Fibroblast of skin of back (primary cell): Measurements from ENCODE around the gene TBCA.

Experiments
- DNase-seq: peaks from one replicate; pipeline ENCODE4 v3.0.0-alpha.2; 2013

TBCA gene

DNA sequence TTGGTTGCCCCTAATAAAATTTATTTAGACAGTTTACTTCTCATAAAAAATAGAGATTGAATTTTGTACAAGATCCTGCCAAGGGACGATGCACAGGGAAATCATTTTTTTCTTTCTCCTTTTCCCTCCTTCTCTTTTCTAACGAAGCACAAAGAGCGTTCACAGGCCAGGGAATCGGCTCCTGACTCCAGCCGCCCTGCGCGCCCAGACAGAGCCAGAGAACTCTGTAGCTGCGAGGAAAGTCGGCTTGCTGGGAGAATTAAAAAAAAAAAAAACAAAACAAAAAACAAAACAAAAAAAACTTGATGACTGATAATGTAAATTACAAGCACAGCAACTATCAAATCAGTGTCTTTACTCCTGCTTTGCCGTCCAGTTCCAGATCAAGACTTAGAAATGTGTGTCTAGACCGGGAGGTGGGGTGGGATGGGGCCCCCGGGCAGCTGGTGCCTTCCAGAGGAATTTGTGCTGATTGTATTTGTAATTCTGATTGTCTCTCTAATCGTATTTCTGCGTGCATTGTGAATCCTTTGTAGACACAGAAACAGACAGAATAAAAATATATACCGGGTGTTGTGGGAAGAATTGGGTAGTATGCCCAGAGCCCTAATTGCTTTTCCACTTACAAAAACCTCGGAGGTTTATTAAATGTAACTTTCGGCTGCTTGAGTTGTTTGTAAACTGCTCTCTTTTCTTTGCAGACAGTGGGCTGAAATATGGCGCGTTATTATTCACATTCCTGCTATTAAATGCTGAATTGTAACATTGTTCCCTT, 134.0 kb downstream of the TBCA start:
- no peak for DNase-seq

DNA sequence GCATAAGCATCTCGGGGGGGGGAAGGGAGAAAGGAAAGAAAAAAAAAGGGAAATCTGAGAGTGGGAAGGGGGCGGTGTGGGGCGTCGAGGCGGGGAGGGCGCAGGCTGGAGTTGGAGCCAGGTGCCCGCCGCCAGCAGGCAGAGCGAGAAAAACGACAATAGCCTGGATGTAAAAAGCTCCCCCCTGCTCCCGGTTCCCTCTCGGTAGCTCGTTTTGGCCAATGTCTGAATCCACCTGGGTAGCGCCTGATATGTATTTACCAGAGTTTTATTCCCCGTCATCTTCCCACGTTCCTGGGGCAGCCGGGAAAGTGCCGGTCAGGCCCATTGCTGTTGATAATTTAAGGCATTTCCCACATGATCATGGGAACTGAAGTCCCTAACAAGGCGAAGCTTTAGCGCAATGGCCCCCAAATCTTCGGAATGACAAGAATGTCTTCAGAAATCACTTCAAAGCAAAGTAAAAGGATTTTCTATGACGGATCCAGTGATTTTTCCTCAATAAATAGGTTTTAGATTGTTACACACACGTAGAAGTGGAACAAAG, 134.7 kb downstream of the TBCA start:
- no peak for DNase-seq
